G401 (cell line): ENCODE measurements around the gene DLG2. TPM values are rescaled to one million over a fixed set of nuclear protein-coding genes. Genes with fewer than 3 reads are reported as not detected.
"Not testable (repeated sequence)": the region's sequence is repeated elsewhere in the genome, so short reads cannot be mapped to it uniquely, and the experiment has no call there.

ENCODE experiments used
- DNase-seq: peaks from one replicate; pipeline ENCODE4 v3.0.0-alpha.2; 2015; ENCODE audit warnings: low spot score
- in situ Hi-C: cut with HindIII; loops from 2 replicates; pipeline ENCODE4 v1.10.0; 2016; ENCODE audit warnings: low sequenced_read_pairs, mixed read lengths
- total RNA-seq: library from RNA; depleted of rRNA; stranded (reverse); fragments of >200 nt; shearing (Covaris generic); gene quantifications from 2 replicates; pipeline ENCODE4 v1.2.3, GENCODE V29; 2014

DLG2 gene
- total RNA-seq, 1 experiment from 2014 or later = 3.8 TPM

- DNase-seq = no peak
- in situ Hi-C loops = no loop called here
These were observed 1269.1 kb downstream of the DLG2 start for GRCh38 chr11:84358034-84358433.

- in situ Hi-C loops = no loop called here
These were observed 1271.2 kb downstream of the DLG2 start for GRCh38 chr11:84355911-84356310.

GRCh38 chr11:84345597-84345996 is 1281.5 kb downstream of the DLG2 start:
- DNase-seq = no peak
- in situ Hi-C loops = no loop called here

More at GRCh38 chr11:84355911-84356310, 1271.2 kb downstream of the DLG2 start:
- DNase-seq = no peak

- DNase-seq = no peak
These were observed 1282.1 kb downstream of the DLG2 start for GRCh38 chr11:84345027-84345426.

GRCh38 chr11:84339796-84340195 is 1287.3 kb downstream of the DLG2 start:
- in situ Hi-C loops = no loop called here
- no peak for DNase-seq

More at GRCh38 chr11:84345027-84345426, 1282.1 kb downstream of the DLG2 start:
- in situ Hi-C loops = no loop called here

- DNase-seq = no peak
- in situ Hi-C loops = no loop called here
These were observed 1293.9 kb downstream of the DLG2 start for GRCh38 chr11:84333221-84333620.

GRCh38 chr11:84322211-84322610 is 1304.9 kb downstream of the DLG2 start:
- no peak for DNase-seq
- in situ Hi-C loops = no loop called here

- in situ Hi-C loops = no loop called here
- DNase-seq = no peak
These were observed 1307.3 kb downstream of the DLG2 start for GRCh38 chr11:84319863-84320262.

- in situ Hi-C loops = no loop called here
- DNase-seq = peak; percentile 9
These were observed 1310.1 kb downstream of the DLG2 start for GRCh38 chr11:84316866-84317555.

- in situ Hi-C loops = no loop called here
- no peak for DNase-seq
These were observed 1313.2 kb downstream of the DLG2 start for GRCh38 chr11:84313830-84314359.

- in situ Hi-C loops = no loop called here
These were observed 1316.9 kb downstream of the DLG2 start for GRCh38 chr11:84310268-84310667.

GRCh38 chr11:84308491-84308890 is 1318.7 kb downstream of the DLG2 start:
- DNase-seq, in situ Hi-C loops: not testable (repeated sequence)

More at GRCh38 chr11:84310268-84310667, 1316.9 kb downstream of the DLG2 start:
- DNase-seq = no peak

GRCh38 chr11:84300092-84300491 is 1327.1 kb downstream of the DLG2 start:
- in situ Hi-C loops = no loop called here
- DNase-seq = no peak

- in situ Hi-C loops = no loop called here
- no peak for DNase-seq
These were observed 1329.6 kb downstream of the DLG2 start for GRCh38 chr11:84297570-84297969.

- in situ Hi-C loops = no loop called here
- no peak for DNase-seq
These were observed 1331.3 kb downstream of the DLG2 start for GRCh38 chr11:84295815-84296214.

GRCh38 chr11:84292955-84293354 is 1334.2 kb downstream of the DLG2 start:
- in situ Hi-C loops = no loop called here
- DNase-seq = no peak

- no peak for DNase-seq
- in situ Hi-C loops = no loop called here
These were observed 1335.1 kb downstream of the DLG2 start for GRCh38 chr11:84292006-84292405.

GRCh38 chr11:84290647-84291046 is 1336.5 kb downstream of the DLG2 start:
- no peak for DNase-seq
- in situ Hi-C loops = no loop called here

- DNase-seq = no peak
These were observed 1337.7 kb downstream of the DLG2 start for GRCh38 chr11:84289381-84289906.

GRCh38 chr11:84273541-84273940 is 1353.6 kb downstream of the DLG2 start:
- in situ Hi-C loops = no loop called here
- DNase-seq = no peak

More at GRCh38 chr11:84289381-84289906, 1337.7 kb downstream of the DLG2 start:
- in situ Hi-C loops = no loop called here

- no peak for DNase-seq
- in situ Hi-C loops = no loop called here
These were observed 1356.7 kb downstream of the DLG2 start for GRCh38 chr11:84270466-84270865.
